HepG2 (cell line): ENCODE measurements around the gene HSPB2. TPM values are rescaled to one million over a fixed set of nuclear protein-coding genes. Genes with fewer than 3 reads are reported as not detected.

Experiments
- BRD4 ChIP-seq: sonication (generic); formaldehyde crosslinking; IDR thresholded peaks from 2 replicates; pipeline ENCODE4 v1.4.0; 2020; ENCODE audit warnings: missing genetic modification reagents
- FOSL2 ChIP-seq: sonication (generic); formaldehyde crosslinking; IDR thresholded peaks from 2 replicates; pipeline ENCODE4 v1.4.0; 2020; ENCODE audit warnings: missing genetic modification reagents
- FOXA3 ChIP-seq: IDR thresholded peaks from 2 replicates; pipeline ENCODE4 v1.6.1; 2016; ENCODE audit warnings: missing genetic modification reagents, missing compliant biosample characterization
- HNRNPLL ChIP-seq: fragments of 200-400 bp; formaldehyde crosslinking; IDR thresholded peaks from 2 replicates; pipeline ENCODE4 v1.6.1; 2017; ENCODE audit warnings: mild to moderate bottlenecking, low read depth, low read length; ENCODE audit not compliant: poor library complexity, severe bottlenecking
- NCOA1 ChIP-seq: sonication (generic); formaldehyde crosslinking; IDR thresholded peaks from 2 replicates; pipeline ENCODE4 v1.9.0; 2021; ENCODE audit warnings: missing genetic modification reagents
- NFE2 ChIP-seq: sonication (generic); formaldehyde crosslinking; IDR thresholded peaks from 2 replicates; pipeline ENCODE4 v1.4.0; 2020; ENCODE audit warnings: missing genetic modification reagents
- RFXANK ChIP-seq: IDR thresholded peaks from 2 replicates; pipeline ENCODE4 v1.6.1; 2016
- SP140L ChIP-seq: sonication (generic); formaldehyde crosslinking; IDR thresholded peaks from 2 replicates; pipeline ENCODE4 v1.4.0; 2020; ENCODE audit warnings: missing genetic modification reagents, borderline replicate concordance
- YY1 ChIP-seq: IDR thresholded peaks from 2 replicates; pipeline ENCODE4 v1.6.1; 2011; ENCODE audit warnings: low read length, low read depth, moderate library complexity, mild to moderate bottlenecking; ENCODE audit not compliant: insufficient read depth, insufficient replicate concordance
- ZBTB7B ChIP-seq: sonication (generic); formaldehyde crosslinking; IDR thresholded peaks from 2 replicates; pipeline ENCODE4 v1.4.0; 2020; ENCODE audit warnings: missing genetic modification reagents
- ZNF138 ChIP-seq: sonication (generic); formaldehyde crosslinking; IDR thresholded peaks from 2 replicates; pipeline ENCODE4 v1.5.0; 2020; ENCODE audit warnings: mild to moderate bottlenecking, low read depth, missing genetic modification reagents
- ZNF33A ChIP-seq: sonication (generic); formaldehyde crosslinking; IDR thresholded peaks from 2 replicates; pipeline ENCODE4 v1.5.1; 2020; ENCODE audit warnings: missing genetic modification reagents, mild to moderate bottlenecking, moderate library complexity, borderline replicate concordance
- ZNF629 ChIP-seq: sonication (generic); formaldehyde crosslinking; conservative IDR thresholded peaks from 2 replicates; pipeline ENCODE4 v1.5.0; 2020; ENCODE audit warnings: missing genetic modification reagents
- ZNF777 ChIP-seq: sonication (generic); formaldehyde crosslinking; IDR thresholded peaks from 2 replicates; pipeline ENCODE4 v1.4.0; 2020; ENCODE audit warnings: missing genetic modification reagents
- polyA plus RNA-seq, 8 experiments: library from polyadenylated mRNA; depleted of rRNA in 3 of 8; stranded (reverse) in 7 of 8; unstranded in 1 of 8; fragments of >200 nt; fragmentation: Illumina TruSeq in 4 of 8; extraction: Trizol in 4 of 8; gene quantifications; 2 replicates each; pipeline versions ENCODE4 v1.2.1 to v1.2.3, GENCODE V29; 2011 to 2016; ENCODE audit warnings: low read depth in 4 of 8, missing spikeins in 1 of 8, mixed read lengths in 1 of 8; ENCODE audit not compliant: insufficient read depth in 1 of 8
- total RNA-seq, 5 experiments: library from RNA; depleted of rRNA; stranded (reverse); fragments of >200 nt; fragmentation: Illumina TruSeq; extraction: Trizol; gene quantifications; 2 replicates each; pipeline ENCODE4 v1.2.3, GENCODE V29; 2016; ENCODE audit warnings: low read depth in 1 of 5
- TF ChIP-seq, protein P1 (sequence below): sonication (generic); formaldehyde crosslinking; IDR thresholded peaks from 2 replicates; pipeline ENCODE4 v1.4.0; 2020; ENCODE audit warnings: mild to moderate bottlenecking, low read depth, missing genetic modification reagents
- TF ChIP-seq, protein P2 (sequence below): sonication (generic); formaldehyde crosslinking; IDR thresholded peaks from 2 replicates; pipeline ENCODE4 v1.8.1; 2023; ENCODE audit warnings: mild to moderate bottlenecking, missing genetic modification reagents
- TF ChIP-seq, protein P3 (sequence below): fragments of 450-650 bp; IDR thresholded peaks from 2 replicates; pipeline ENCODE4 v1.6.1; 2016
- TF ChIP-seq, protein P4 (sequence below): IDR thresholded peaks from 2 replicates; pipeline ENCODE4 v1.6.1; 2016
- TF ChIP-seq, protein P5 (sequence below): IDR thresholded peaks from 2 replicates; pipeline ENCODE4 v1.6.1; 2016; ENCODE audit warnings: low read depth, borderline replicate concordance
- TF ChIP-seq, protein P6 (sequence below): sonication (generic); formaldehyde crosslinking; IDR thresholded peaks from 2 replicates; pipeline ENCODE4 v1.5.1; 2020; ENCODE audit warnings: missing genetic modification reagents, mild to moderate bottlenecking, borderline replicate concordance

The HSPB2 gene
- total and polyA plus RNA-seq, 2 of the 13 experiments (the other 11 are each of a cell fraction or from before 2014, with no cell fraction given), result 0.04 TPM; not detected in 1

DNA sequence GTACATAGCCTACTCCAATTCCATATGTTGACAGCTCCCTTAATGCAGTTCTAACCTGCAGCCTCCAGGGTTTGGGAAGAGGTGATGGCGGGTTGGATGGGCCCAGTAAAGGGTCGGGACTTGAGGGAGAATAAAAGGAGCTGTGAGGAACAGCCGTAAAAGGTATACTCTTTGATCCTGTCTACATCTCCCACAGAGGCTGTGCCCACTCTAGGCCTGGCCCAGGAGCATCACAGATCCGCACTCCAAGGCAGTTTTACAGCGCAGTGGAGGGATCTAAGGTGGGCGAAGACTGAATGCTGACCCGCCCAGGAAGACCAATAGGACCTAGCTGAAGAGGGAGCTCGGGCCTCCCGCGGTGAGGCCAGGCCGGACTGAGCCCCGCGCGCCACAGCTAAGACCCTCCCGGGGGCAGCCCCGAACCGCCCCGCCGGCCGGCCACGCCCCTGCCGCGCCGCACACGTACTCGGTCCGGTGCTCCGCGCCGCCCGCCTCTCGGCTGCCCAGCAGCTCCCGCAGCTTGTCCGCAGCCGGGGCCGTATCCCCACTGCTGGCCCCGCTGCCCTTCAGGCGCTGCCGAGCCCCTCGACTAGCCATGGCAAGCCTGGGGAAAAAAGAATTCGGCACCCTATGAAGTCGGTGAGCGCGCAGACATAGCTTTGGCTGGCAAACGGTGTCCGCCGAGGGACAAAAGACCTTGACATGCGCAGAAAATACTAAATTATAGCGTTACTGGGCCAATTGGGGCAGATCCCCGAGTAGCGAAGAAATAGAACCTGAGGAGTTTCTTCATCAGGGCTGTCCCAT is 41.4 kb upstream of the HSPB2 start, which contains the start of gene ALG9 (continued):
- TF ChIP-seq, protein P1, sequence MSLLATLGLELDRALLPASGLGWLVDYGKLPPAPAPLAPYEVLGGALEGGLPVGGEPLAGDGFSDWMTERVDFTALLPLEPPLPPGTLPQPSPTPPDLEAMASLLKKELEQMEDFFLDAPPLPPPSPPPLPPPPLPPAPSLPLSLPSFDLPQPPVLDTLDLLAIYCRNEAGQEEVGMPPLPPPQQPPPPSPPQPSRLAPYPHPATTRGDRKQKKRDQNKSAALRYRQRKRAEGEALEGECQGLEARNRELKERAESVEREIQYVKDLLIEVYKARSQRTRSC (CRISPR knock-in tag), result no peak
- TF ChIP-seq, protein P2, sequence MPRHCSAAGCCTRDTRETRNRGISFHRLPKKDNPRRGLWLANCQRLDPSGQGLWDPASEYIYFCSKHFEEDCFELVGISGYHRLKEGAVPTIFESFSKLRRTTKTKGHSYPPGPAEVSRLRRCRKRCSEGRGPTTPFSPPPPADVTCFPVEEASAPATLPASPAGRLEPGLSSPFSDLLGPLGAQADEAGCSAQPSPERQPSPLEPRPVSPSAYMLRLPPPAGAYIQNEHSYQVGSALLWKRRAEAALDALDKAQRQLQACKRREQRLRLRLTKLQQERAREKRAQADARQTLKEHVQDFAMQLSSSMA, result no peak
- TF ChIP-seq ZNF777 (peak; percentile 52; the same call in 1 of the 2 replicates), NCOA1 (no peak), FOXA3 (CRISPR knock-in tag) (peak; percentile 19; the same call in 1 of the 2 replicates), NFE2 (CRISPR knock-in tag) (no peak), RFXANK (CRISPR knock-in tag) (no peak), BRD4 (CRISPR knock-in tag) (no peak), SP140L (no peak), FOSL2 (CRISPR knock-in tag) (0 out of 2 replicates have a peak, but pooled peaks have one; percentile 6), ZNF629 (CRISPR knock-in tag) (0 out of 2 replicates have a peak, but pooled peaks have one; percentile 33), ZBTB7B (CRISPR knock-in tag) (peak; percentile 86), YY1 (peak; percentile 81), ZNF138 (CRISPR knock-in tag) (no peak), HNRNPLL (peak; percentile 84), ZNF33A (CRISPR knock-in tag) (no peak)
- TF ChIP-seq, protein P3, sequence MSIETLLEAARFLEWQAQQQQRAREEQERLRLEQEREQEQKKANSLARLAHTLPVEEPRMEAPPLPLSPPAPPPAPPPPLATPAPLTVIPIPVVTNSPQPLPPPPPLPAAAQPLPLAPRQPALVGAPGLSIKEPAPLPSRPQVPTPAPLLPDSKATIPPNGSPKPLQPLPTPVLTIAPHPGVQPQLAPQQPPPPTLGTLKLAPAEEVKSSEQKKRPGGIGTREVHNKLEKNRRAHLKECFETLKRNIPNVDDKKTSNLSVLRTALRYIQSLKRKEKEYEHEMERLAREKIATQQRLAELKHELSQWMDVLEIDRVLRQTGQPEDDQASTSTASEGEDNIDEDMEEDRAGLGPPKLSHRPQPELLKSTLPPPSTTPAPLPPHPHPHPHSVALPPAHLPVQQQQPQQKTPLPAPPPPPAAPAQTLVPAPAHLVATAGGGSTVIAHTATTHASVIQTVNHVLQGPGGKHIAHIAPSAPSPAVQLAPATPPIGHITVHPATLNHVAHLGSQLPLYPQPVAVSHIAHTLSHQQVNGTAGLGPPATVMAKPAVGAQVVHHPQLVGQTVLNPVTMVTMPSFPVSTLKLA, result no peak
- TF ChIP-seq, protein P4, sequence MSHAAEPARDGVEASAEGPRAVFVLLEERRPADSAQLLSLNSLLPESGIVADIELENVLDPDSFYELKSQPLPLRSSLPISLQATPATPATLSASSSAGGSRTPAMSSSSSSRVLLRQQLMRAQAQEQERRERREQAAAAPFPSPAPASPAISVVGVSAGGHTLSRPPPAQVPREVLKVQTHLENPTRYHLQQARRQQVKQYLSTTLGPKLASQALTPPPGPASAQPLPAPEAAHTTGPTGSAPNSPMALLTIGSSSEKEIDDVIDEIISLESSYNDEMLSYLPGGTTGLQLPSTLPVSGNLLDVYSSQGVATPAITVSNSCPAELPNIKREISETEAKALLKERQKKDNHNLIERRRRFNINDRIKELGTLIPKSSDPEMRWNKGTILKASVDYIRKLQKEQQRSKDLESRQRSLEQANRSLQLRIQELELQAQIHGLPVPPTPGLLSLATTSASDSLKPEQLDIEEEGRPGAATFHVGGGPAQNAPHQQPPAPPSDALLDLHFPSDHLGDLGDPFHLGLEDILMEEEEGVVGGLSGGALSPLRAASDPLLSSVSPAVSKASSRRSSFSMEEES (CRISPR knock-in tag), result no peak
- TF ChIP-seq, protein P5, sequence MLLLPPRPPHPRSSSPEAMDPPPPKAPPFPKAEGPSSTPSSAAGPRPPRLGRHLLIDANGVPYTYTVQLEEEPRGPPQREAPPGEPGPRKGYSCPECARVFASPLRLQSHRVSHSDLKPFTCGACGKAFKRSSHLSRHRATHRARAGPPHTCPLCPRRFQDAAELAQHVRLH (CRISPR knock-in tag), result no peak
- TF ChIP-seq, protein P6, sequence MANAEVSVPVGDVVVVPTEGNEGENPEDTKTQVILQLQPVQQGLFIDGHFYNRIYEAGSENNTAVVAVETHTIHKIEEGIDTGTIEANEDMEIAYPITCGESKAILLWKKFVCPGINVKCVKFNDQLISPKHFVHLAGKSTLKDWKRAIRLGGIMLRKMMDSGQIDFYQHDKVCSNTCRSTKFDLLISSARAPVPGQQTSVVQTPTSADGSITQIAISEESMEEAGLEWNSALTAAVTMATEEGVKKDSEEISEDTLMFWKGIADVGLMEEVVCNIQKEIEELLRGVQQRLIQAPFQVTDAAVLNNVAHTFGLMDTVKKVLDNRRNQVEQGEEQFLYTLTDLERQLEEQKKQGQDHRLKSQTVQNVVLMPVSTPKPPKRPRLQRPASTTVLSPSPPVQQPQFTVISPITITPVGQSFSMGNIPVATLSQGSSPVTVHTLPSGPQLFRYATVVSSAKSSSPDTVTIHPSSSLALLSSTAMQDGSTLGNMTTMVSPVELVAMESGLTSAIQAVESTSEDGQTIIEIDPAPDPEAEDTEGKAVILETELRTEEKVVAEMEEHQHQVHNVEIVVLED (CRISPR knock-in tag), result peak; percentile 78
